Measurements from ENCODE around the gene PAWR.

Gene PAWR

GRCh38 chr12:79614730-79615129 is 76.0 kb downstream of the PAWR start:
- no peak for TF ChIP-seq ZBTB7A (IDR thresholded peaks at IDR 0.05; ENCODE audit: low read depth)
- TF ChIP-seq YY1 (IDR thresholded peaks at IDR 0.05; ENCODE audit: low read depth): no peak
- no peak for TF ChIP-seq EP300 (IDR thresholded peaks at IDR 0.05; ENCODE audit: borderline replicate concordance)
- TF ChIP-seq EGR1 (IDR thresholded peaks at IDR 0.05): no peak
- no peak for TF ChIP-seq TCF12 (IDR thresholded peaks at IDR 0.05; ENCODE audit: low read depth)
- no peak for TF ChIP-seq RAD21 (IDR thresholded peaks at IDR 0.05; ENCODE audit: low read depth)
- no peak for TF ChIP-seq CREB1 (IDR thresholded peaks at IDR 0.05; ENCODE audit: low read depth)
- no peak for TF ChIP-seq CEBPB (IDR thresholded peaks at IDR 0.05)
- no peak for TF ChIP-seq TAF1 (IDR thresholded peaks at IDR 0.05; ENCODE audit: low read depth)
- TF ChIP-seq FOXM1 (IDR thresholded peaks at IDR 0.05; ENCODE audit: borderline replicate concordance, low read depth): no peak
- TF ChIP-seq MAX (IDR thresholded peaks at IDR 0.05): no peak
- no peak for TF ChIP-seq NFIC (IDR thresholded peaks at IDR 0.05)
- no peak for TF ChIP-seq TEAD4 (IDR thresholded peaks at IDR 0.05)
- no peak for TF ChIP-seq REST (IDR thresholded peaks at IDR 0.05; ENCODE audit: low read depth)
- TF ChIP-seq USF1 (IDR thresholded peaks at IDR 0.05): no peak

GRCh38 chr12:79601908-79602307 is 88.9 kb downstream of the PAWR start:
- TF ChIP-seq CEBPB (IDR thresholded peaks at IDR 0.05) (peak; percentile 31; the same call in 1 of the 2 replicates), ZBTB7A (IDR thresholded peaks at IDR 0.05; ENCODE audit: low read depth) (no peak)

GRCh38 chr12:79597910-79598309 is 92.9 kb downstream of the PAWR start:
- TF ChIP-seq MAX (IDR thresholded peaks at IDR 0.05): no peak
- TF ChIP-seq TCF12 (IDR thresholded peaks at IDR 0.05; ENCODE audit: low read depth): no peak
- no peak for TF ChIP-seq NFIC (IDR thresholded peaks at IDR 0.05)
- TF ChIP-seq RAD21 (IDR thresholded peaks at IDR 0.05; ENCODE audit: low read depth): no peak
- TF ChIP-seq USF1 (IDR thresholded peaks at IDR 0.05): no peak
- no peak for TF ChIP-seq REST (IDR thresholded peaks at IDR 0.05; ENCODE audit: low read depth)
- TF ChIP-seq TAF1 (IDR thresholded peaks at IDR 0.05; ENCODE audit: low read depth): no peak
- no peak for TF ChIP-seq FOXM1 (IDR thresholded peaks at IDR 0.05; ENCODE audit: borderline replicate concordance, low read depth)
- no peak for TF ChIP-seq EP300 (IDR thresholded peaks at IDR 0.05; ENCODE audit: borderline replicate concordance)
- no peak for TF ChIP-seq YY1 (IDR thresholded peaks at IDR 0.05; ENCODE audit: low read depth)
- TF ChIP-seq TEAD4 (IDR thresholded peaks at IDR 0.05): no peak
- TF ChIP-seq CREB1 (IDR thresholded peaks at IDR 0.05; ENCODE audit: low read depth): no peak
- no peak for TF ChIP-seq EGR1 (IDR thresholded peaks at IDR 0.05)
- no peak for TF ChIP-seq CEBPB (IDR thresholded peaks at IDR 0.05)
- no peak for TF ChIP-seq ZBTB7A (IDR thresholded peaks at IDR 0.05; ENCODE audit: low read depth)

GRCh38 chr12:79596719-79597350 is 93.9 kb downstream of the PAWR start:
- TF ChIP-seq YY1 (IDR thresholded peaks at IDR 0.05; ENCODE audit: low read depth) (no peak), TEAD4 (IDR thresholded peaks at IDR 0.05) (no peak), ZBTB7A (IDR thresholded peaks at IDR 0.05; ENCODE audit: low read depth) (no peak), REST (IDR thresholded peaks at IDR 0.05; ENCODE audit: low read depth) (no peak), EP300 (IDR thresholded peaks at IDR 0.05; ENCODE audit: borderline replicate concordance) (no peak), RAD21 (IDR thresholded peaks at IDR 0.05; ENCODE audit: low read depth) (no peak), NFIC (IDR thresholded peaks at IDR 0.05) (no peak), CREB1 (IDR thresholded peaks at IDR 0.05; ENCODE audit: low read depth) (no peak), FOXM1 (IDR thresholded peaks at IDR 0.05; ENCODE audit: borderline replicate concordance, low read depth) (no peak), MAX (IDR thresholded peaks at IDR 0.05) (no peak), EGR1 (IDR thresholded peaks at IDR 0.05) (no peak), TCF12 (IDR thresholded peaks at IDR 0.05; ENCODE audit: low read depth) (no peak), USF1 (IDR thresholded peaks at IDR 0.05) (no peak), CEBPB (IDR thresholded peaks at IDR 0.05) (no peak), TAF1 (IDR thresholded peaks at IDR 0.05; ENCODE audit: low read depth) (no peak)
